HL-60 (cell line): ENCODE results near the gene PDE1C.

ENCODE experiments used
- GABPA ChIP-seq: IDR thresholded peaks from 2 replicates; pipeline ENCODE4 v1.6.1; 2012; ENCODE audit warnings: low read depth
- POLR2AphosphoS5 ChIP-seq: IDR thresholded peaks from 2 replicates; pipeline ENCODE4 v1.6.1; 2012; ENCODE audit warnings: low read depth
- SPI1 ChIP-seq: IDR thresholded peaks from 2 replicates; pipeline ENCODE4 v1.6.1; 2012; ENCODE audit warnings: low read depth, mild to moderate bottlenecking, borderline replicate concordance
- TF ChIP-seq, protein P1 (sequence below): IDR thresholded peaks from one replicate; pipeline ENCODE4 v1.5.1; 2011; ENCODE audit warnings: low read length, control low read depth, inconsistent platforms; ENCODE audit not compliant: insufficient read depth
- TF ChIP-seq, protein P2 (sequence below): IDR thresholded peaks from 2 replicates; pipeline ENCODE4 v1.6.1; 2012; ENCODE audit warnings: low read depth; ENCODE audit not compliant: insufficient replicate concordance

DNA sequence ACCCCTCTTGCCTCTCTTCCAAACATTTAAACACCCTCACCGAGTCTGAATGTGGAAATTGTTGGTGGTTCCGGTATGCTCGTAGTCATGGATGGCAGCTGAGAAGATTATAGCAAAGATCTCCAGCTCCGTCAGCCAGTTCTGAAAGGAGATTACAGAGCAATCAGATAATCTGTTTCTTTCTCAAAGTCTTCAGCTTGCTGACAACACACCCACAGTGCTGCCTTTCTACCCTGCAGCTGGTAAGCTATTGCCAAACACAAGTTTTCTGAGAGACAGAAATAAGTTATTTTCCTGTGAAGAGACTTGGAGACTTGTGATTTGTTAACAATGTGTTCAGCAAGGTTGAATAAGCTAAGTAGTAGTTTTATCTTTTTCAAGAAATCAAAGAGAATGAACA lies 219.6 kb downstream of the PDE1C start:
- TF ChIP-seq, protein P1, sequence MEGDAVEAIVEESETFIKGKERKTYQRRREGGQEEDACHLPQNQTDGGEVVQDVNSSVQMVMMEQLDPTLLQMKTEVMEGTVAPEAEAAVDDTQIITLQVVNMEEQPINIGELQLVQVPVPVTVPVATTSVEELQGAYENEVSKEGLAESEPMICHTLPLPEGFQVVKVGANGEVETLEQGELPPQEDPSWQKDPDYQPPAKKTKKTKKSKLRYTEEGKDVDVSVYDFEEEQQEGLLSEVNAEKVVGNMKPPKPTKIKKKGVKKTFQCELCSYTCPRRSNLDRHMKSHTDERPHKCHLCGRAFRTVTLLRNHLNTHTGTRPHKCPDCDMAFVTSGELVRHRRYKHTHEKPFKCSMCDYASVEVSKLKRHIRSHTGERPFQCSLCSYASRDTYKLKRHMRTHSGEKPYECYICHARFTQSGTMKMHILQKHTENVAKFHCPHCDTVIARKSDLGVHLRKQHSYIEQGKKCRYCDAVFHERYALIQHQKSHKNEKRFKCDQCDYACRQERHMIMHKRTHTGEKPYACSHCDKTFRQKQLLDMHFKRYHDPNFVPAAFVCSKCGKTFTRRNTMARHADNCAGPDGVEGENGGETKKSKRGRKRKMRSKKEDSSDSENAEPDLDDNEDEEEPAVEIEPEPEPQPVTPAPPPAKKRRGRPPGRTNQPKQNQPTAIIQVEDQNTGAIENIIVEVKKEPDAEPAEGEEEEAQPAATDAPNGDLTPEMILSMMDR: no peak
- TF ChIP-seq, protein P2, sequence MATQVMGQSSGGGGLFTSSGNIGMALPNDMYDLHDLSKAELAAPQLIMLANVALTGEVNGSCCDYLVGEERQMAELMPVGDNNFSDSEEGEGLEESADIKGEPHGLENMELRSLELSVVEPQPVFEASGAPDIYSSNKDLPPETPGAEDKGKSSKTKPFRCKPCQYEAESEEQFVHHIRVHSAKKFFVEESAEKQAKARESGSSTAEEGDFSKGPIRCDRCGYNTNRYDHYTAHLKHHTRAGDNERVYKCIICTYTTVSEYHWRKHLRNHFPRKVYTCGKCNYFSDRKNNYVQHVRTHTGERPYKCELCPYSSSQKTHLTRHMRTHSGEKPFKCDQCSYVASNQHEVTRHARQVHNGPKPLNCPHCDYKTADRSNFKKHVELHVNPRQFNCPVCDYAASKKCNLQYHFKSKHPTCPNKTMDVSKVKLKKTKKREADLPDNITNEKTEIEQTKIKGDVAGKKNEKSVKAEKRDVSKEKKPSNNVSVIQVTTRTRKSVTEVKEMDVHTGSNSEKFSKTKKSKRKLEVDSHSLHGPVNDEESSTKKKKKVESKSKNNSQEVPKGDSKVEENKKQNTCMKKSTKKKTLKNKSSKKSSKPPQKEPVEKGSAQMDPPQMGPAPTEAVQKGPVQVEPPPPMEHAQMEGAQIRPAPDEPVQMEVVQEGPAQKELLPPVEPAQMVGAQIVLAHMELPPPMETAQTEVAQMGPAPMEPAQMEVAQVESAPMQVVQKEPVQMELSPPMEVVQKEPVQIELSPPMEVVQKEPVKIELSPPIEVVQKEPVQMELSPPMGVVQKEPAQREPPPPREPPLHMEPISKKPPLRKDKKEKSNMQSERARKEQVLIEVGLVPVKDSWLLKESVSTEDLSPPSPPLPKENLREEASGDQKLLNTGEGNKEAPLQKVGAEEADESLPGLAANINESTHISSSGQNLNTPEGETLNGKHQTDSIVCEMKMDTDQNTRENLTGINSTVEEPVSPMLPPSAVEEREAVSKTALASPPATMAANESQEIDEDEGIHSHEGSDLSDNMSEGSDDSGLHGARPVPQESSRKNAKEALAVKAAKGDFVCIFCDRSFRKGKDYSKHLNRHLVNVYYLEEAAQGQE: no peak
- TF ChIP-seq POLR2AphosphoS5: no peak
- no peak for TF ChIP-seq GABPA
- no peak for TF ChIP-seq SPI1
